ENCODE results near the gene PDE7B. TPM values are rescaled to one million over a fixed set of nuclear protein-coding genes. Genes with fewer than 3 reads are reported as not detected.

Gene PDE7B
- polyA plus RNA-seq, 1 of the 3 experiments (the other 2 are of a cell fraction), result 1.9 TPM

GRCh38 chr6:136066005-136066404 is 214.5 kb downstream of the PDE7B start:
- H3K4me2 ChIP-seq, result no peak overlapping the region
- H3K9me3 ChIP-seq, result no peaks in the 10 kb centered on the region
- ChIA-PET CTCF (no interaction called here), POLR2A (no interaction called here)
- DNase-seq, result no peak
- TF ChIP-seq JUND (IDR thresholded peaks at IDR 0.05) (no peak), USF2 (IDR thresholded peaks at IDR 0.05; ENCODE audit: borderline replicate concordance, low read depth, low read length) (no peak), ELF1 (IDR thresholded peaks at IDR 0.05) (no peak), CTCF (IDR thresholded peaks at IDR 0.05) (no peak), FOXM1 (IDR thresholded peaks at IDR 0.05; ENCODE audit: low read depth) (no peak), YY1 (IDR thresholded peaks at IDR 0.05; ENCODE audit: low read depth) (no peak), FOXJ3 (CRISPR knock-in tag; IDR thresholded peaks at IDR 0.05) (no peak), RFX5 (IDR thresholded peaks at IDR 0.05; ENCODE audit: low read length) (no peak), GABPA (IDR thresholded peaks at IDR 0.05; ENCODE audit: low read depth) (no peak), TCF12 (IDR thresholded peaks at IDR 0.05) (no peak), GATA2 (CRISPR knock-in tag; IDR thresholded peaks at IDR 0.05) (no peak), IRF3 (IDR thresholded peaks at IDR 0.05; ENCODE audit: low read depth, low read length) (no peak), NRF1 (IDR thresholded peaks at IDR 0.05; ENCODE audit: low read depth, low read length) (no peak), USF1 (IDR thresholded peaks at IDR 0.05; ENCODE audit: borderline replicate concordance, low read depth) (no peak)
- H3K27ac ChIP-seq (ENCODE audit: low read depth in 2 of 2, low read length in 1 of 2), result no peak overlapping the region
- peaks cover 0 to 6% of the 10 kb centered on the region in 2 experiments; a peak in 2 of 4 replicates for H3K4me1 ChIP-seq (ENCODE audit: control insufficient read depth in 1 of 2, insufficient read depth in 2 of 2, low read depth in 1 of 2, low read length in 1 of 2)
- H2AFZ ChIP-seq (ENCODE audit: low read depth), result no peak overlapping the region
- no peaks in the 10 kb centered on the region for H4K20me1 ChIP-seq (ENCODE audit: insufficient read depth)
- 0 out of 2 replicates have a peak, but pooled peaks cover 2% of the 10 kb centered on the region for H3K79me2 ChIP-seq (ENCODE audit: insufficient read depth)
- H3K4me3 ChIP-seq (ENCODE audit: low read depth in 2 of 2, low read length in 1 of 2), result no peak overlapping the region
- H3K9ac ChIP-seq, result no peak overlapping the region
- WGBS (ENCODE audit: low lambda C conversion rate), result 97% methylated on average over 3 of the region's 3 CpGs
- H3K36me3 ChIP-seq (replicated peaks in 1 of 2; ENCODE audit: control insufficient read depth in 1 of 2, insufficient read depth in 2 of 2, low read length in 1 of 2), result no peaks in the 10 kb centered on the region
- H3K9me2 ChIP-seq, result no peaks in the 10 kb centered on the region; the same call in 1 of the 2 replicates
- H3F3A ChIP-seq (replicated peaks; ENCODE audit: insufficient read depth), result peaks cover 7% of the 10 kb centered on the region
- H3K27me3 ChIP-seq (ENCODE audit: insufficient read depth), result no peaks in the 10 kb centered on the region

Data from SK-N-SH (cell line).